Endometrium (tissue), 2 donors: ENCODE results near the gene ARL15.

Source experiments
- FAIRE-seq: peaks from 2 replicates; lab custom pipeline; 2012; peaks lifted over from hg19 to GRCh38; lab: Jason Lieb, UNC
- donor health status: control.
- donor health status: control.

Gene ARL15

DNA sequence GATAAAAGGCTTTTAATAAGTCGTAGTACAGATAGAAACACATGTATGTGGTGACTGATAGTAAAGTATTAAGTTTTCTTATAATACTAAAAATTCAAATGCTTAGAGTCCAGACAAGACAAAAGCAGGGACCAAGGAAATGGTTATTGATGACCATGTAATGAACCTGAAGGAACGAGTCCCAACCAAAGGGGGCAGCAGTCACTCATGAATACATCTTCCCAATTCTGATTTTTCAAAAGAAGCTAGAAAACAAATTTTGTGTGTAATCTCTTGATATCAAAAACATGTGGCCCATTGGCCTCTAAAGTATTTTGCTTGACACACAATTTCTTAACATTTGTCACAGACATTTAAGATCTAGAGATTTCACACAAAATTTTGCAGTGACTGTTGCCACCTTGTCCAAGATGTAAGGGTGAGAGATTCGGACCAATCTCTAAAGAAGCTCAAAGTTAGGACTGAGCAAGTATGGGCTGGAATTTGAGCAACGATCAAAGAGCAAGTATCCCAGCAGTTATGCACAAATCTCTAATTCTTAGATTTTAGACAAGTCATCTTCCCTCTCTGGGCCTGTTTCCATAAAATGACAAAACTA, 66.8 kb downstream of the ARL15 start:
- FAIRE-seq = no peak

DNA sequence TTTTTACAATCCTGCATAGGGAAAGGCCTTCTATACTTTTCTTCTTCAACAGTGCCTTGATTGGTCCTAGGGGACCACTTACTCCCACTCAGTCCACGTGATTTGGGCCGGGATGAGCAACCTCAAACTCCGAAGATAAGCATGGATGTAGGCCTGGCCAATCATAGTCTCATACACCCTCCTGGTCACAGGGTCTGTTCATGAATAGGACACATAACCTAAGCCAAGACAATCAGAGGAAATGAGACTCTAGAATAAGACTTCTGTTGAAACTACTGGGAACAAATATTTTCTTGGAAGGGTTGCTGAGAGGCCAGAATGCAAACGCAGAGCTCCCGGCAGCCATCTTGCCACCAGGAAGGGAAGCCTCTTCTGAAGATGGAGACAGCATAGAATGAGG, 68.1 kb downstream of the ARL15 start:
- FAIRE-seq = no peak

DNA sequence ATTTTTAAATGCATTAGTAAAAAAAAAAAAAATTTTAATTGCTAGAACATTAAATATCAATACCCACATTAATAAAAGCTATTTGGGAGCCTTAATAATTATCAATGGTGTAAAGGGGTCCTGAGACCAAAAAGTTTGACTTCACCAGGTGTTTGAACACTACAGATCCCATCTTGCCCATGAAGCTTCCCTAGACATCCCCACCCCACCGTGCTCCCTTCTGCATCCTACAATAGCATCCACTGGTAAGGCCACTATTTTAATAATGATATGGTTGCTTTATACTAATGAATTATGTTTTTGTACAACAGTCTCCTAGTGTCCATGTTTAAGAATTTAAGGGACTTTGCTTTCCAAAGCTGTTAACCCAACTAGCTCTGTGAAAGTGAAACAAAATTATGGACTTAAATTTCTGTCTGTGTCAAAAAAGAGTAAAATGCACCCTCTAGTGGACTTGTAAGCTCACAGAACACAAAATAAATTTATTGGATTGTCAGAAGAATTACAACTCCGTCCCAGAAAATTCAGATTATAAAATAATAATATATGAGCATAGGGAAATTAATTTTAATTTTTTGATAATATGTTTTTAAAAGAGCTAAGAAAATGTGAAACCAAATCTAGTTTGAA, 76.0 kb downstream of the ARL15 start:
- FAIRE-seq = peak; percentile 72

DNA sequence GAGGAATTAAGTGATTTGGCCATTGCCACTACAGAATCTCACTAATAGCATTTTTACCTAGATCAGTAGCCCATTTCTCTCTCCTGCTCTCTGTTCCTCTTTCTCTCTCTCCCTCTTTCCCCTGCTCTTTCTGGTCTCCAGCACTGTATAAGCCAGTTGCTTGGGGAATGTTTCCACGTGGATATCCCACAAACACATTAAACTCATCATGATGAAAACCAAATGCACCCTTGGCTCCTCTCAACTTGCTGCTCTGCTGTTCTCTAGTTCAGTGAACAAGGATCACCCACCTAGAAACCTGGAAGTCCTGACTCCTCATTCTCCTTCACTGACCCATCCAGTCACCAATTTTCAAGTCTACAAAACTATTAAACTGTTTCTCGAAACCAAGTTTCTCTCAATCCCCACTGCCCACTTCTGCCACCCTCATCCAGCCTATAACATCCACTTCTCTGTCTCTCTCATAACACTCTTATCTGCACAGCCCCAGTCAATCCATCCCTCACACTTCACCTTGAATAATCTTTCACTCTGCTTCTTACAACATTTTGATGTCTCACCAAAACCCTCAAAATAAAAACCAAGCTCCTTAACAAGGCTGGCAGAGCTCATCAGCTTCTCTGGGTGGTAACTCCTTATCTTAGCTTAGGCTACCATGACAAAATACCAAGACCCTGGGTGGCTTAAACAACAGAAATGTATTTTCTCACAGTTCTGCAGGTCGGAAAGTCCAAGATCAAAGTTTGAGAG, 79.3 kb downstream of the ARL15 start:
- no peak for FAIRE-seq

DNA sequence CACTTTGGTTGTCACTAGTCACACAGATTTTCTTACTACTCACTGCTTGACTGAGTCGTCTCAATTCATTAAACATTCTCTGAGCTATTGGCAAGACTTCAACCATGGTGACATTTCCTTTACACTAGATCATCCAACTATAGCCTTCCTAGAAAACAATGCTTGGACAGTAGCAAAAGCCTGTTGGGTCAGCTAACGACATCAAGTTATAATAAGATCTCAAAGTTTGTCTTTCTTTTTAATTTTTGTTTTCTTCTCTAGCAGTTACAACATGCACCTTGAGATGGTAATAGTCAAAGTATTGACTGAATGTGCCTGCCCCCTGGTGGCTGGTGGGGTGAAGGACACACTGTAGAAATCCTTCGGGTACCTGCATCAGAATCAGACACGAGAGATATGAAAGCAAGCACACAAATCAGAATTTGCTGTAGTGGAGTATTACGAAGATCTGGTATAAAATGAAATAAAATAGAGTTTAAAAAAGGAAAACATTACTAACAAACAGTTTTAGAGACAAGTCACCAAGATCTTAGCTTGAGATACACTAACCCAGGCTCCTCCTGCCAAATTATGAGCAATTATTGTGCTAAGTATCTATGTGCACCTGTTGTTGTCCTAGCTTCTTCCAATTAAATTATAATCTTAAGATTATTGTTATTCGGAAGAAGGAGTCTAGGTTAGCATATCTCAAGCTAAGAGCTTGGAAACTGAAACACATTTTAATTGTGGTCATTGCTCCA, 81.2 kb downstream of the ARL15 start:
- peak; percentile 39 for FAIRE-seq

DNA sequence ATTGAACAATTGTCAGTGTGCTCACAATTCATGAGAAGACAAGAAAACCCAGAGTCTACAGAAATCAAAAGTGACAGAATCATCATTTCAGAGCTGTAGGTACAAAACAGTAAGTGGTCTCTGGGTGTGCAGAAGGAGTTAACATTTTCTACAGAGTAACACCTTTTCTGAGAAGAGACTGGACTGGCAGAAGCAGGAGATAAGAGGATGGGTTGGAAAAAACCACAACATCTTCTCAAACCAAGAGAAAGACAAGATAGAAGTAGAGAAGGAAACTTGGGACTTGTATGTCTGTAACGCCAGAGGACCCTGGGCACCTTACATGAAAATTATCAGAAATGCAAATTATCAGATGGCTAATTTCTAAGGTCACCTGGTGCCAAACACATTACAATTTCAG, 82.6 kb downstream of the ARL15 start:
- FAIRE-seq = no peak

DNA sequence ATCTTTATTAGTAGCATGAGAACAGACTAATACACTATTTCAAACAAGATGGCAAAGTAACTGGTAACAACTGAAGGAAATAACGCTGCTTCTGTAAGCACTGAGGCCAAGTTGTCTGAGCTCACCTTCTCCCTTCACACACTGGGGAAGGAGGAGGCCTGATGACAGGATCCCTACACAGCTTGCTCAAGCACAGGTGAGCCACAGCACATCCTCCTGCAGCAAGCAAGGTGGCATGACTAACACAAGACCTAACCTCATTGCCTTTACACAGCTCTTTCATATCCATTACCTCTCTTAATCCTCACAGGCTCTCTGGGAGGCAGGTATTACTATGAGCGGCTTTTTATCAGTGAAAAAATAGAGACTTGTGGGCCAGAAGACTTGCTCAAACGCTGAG, 83.3 kb downstream of the ARL15 start:
- FAIRE-seq = no peak

DNA sequence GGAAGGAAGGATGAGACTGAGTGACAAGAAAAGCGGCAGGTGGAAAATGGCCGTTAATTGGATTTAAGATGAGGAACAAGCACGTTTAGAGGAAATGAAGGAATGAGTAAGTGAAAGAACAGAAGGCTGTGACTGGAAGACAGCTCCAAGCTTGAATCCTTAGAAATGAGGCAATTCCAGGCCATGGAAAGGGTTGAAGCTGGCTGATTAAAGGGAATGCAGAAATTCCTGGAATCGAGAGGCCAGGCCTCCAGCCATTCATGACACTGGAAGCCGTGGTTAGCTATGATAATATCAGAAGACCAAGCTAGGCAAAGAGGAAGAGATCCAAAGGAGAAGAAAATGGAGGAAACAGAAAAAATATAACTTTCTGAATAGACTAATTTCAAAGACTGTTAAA, 84.2 kb downstream of the ARL15 start:
- no peak for FAIRE-seq

DNA sequence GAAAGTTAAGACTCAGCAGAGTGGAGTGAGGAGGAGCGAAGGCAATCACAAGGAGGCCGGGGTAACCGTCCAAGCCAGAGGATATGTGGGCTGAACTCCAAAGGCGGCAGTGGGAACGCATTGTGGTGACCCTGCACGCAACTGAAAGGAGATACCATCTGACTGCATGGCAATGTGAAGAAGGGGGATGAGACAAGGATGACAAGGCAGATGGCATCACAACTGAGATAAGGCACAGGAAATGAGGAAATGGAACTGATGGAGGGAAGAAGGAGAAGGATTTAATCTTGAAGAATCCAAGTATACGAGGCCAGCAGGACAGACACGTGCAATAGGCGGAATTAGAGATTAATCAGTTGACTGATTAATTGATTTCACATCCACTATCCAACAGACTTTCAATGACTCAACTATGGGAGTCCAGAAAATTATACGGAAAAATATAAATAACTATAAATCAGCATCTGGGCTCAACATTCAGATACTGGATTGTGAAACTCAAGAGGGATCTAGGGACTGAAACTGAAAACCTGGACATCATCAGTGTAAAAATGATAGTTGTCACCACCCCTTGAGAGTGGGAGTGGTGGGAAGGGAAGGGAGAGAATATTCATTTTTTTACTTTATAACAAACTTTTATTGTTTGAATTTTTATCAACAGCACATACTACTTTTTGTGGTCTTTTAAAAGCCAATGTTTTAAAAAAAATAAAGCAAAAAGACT, 86.1 kb downstream of the ARL15 start:
- no peak for FAIRE-seq

DNA sequence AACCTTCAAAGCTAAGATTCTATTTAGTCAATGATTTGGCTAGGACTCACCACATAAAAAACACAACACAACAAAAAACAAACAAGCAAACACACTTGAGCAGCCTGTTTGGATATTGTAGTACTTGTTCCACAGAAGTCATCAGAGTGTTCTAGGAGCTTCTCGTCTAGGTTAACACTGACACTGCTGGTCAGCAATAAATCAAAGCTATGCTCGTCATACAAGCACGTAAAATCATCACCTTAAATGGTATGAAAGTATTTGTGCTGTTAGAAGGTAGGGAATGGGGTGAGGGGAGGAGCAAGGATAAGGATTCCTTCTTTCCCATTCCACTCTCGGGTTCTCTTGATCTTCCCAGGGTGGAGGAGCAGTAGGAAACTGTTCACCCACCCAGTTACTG, 88.0 kb downstream of the ARL15 start:
- FAIRE-seq = no peak

DNA sequence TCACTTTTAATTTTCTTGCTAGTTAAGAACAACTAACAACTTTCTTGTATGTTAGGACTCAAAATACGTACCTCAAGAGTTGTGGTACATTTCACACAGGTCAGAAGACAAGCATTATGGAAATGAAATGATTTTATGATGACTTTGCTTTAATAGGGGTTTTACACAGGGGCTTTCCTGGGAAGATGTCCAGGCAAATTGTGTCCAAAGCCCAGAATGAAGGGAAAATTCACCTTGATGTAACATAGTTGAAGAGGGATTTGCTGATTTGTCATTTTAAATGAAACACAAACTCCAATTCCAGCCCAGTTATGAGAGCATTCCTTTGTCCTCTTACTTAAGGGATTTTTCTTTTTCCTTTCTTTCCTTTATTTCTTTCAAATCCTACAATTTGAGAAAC, 89.2 kb downstream of the ARL15 start:
- no peak for FAIRE-seq

DNA sequence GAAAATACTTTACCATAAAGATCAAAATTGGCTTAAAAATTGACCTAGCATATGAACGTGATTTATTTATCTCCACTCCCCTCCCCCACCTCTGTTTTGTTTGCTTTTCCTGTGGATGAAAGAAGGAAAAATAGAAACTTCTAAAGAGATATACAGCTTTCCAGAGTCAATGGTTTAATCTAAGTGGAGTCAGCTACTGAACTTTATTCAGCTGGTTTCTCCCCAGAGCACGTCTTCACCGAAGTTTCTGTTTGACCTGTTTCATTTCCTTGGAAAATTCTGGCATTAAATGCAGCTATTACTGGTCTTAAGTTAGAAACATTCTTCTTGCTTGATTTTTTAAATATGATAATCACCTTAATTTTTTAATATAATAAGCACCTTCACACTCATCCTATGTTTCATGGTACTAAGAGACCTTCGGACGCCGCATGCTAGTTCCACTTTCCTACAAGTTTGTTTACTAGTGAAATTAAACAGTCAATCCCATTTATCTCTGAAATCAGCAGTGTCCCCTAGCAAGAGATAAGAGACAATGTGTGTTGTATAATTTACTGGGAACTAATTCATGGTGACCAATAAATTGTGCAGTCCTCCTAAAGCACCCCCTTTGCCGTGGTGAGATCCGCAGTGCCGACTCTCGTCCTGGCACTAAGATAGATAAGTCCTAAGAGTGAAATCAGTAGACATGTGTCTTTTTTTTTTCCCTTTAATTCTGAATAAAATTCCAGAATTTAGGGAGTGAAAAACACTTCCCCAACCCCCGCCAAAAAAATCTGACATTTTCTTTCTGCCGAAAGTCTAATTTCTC, 89.9 kb downstream of the ARL15 start:
- no peak for FAIRE-seq

DNA sequence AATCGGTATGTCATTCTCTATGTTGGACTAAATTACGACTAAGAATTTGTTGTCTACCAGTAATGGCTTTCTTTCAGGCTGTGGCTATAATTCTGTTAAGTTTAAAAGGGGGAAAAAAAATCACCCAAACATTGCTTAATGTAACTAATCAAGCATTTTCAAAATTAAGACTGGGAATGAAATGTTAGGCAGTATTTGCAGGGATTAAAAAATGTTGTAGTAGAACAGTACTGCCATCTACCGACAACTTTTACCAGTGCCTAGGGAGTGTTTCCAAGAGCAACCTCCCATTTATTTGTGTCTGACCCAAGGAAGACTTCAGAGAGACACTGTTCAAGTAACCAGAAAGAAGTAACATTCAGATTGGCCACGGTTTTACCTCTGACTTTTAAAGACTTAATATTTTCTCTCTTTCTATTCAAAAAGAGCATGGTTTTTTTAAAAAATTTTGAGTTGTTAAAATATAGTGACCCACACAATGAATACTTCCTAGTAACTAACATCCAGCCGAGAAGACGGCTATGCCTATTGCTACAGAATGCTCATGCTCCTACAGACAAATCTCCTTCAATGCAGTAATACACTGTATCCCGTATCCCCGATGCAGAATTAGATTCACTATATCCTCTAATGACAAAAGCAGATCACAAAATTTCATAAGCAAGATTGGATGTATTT, 92.4 kb downstream of the ARL15 start:
- FAIRE-seq = peak; percentile 86

DNA sequence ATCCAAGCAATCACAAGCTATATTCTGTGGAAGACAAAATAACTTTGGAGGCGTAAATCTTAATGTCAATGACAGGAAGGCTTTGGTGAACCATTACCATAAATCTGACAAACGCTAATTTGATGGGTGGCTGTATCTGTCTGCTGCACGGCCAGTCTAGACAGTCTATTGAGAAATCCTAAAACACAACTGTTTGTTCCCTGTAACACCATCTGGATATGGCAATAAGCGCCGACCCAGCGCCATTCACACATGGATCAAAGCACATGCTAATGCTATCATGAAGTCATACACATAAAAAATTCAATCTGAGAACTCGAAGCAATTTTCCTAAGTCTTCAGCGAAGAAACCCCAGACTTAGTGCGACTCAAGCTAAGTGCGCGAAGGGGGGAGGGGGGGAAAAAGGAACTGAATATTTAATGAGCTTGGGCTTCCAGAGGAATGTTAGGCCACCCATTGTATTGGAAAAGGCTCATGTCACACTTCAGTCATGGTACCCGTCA, 95.1 kb downstream of the ARL15 start:
- no peak for FAIRE-seq

DNA sequence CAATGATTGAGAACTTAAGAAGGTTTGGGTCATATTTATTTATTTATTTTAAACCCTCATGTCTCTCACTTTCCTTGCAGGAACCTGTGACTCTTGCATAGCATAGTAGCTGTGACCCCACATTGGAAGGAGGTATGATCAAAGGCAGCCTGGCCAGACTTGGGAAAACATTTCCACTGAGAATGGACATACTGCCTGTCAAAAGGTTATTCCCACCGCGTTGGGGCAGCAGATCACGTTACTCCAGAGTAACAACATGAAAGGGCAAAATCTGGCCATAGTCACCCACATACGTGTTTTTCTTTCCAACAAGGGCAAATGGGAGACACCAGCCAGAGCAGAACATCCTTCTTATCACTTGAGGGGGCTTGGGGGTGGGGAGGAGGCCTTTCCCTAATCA, 95.7 kb downstream of the ARL15 start:
- no peak for FAIRE-seq

DNA sequence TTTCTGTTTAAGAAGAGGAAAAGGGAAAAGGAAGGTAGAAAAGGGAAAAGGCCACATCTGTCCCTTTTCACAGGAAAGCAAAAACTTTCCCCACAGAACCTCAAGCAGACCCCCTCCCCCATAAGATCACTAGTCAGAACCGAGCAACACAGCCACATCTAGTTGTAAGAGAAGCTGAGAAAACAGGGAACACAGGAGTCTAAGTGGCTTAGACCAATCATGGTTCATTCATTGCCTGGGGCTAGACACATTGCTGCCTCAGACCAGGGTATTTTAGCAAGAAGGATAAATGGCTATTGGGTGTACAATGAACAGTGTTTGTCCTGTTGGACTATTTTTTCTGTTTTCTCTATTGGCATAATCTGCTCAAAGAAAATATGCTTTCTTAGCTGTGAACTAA, 98.0 kb downstream of the ARL15 start:
- FAIRE-seq = no peak

DNA sequence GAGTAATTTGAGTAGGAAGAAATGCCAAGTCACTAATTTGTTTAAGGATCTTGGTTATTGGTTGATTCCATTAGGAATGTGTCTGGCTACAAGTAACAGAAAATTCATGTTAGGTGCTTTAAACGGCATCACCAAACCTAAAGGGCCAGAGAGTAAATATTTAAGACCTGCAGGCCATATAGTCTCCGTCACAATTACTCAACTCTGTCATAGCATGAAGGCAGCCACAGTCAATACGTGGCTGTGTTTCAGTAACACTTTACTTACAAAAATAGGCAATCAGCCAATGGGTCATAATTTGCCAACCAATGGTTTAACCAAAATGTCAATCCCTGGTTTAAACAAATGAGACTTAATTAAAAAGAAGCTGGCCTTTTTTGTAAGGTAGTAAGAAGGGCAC, 98.5 kb downstream of the ARL15 start:
- FAIRE-seq = no peak

DNA sequence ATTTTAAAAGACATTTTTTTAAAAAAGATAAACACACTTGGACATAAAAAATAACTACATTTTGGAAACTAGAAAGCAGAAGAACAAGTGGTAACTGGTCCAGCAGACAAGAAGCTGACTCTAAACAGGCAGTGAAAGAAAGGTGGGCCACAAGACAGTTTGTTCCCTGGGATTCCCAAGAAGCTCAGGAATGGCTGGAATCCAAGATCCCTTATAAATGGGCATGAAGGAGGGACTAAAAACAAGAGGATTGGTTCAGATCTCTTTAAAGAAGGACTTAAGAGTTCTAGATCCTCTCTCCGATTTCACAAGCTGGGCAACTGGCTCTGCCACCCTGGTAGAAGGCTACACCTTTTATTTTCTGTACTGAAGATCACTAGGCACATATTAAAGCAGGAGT, 102.8 kb downstream of the ARL15 start:
- no peak for FAIRE-seq

DNA sequence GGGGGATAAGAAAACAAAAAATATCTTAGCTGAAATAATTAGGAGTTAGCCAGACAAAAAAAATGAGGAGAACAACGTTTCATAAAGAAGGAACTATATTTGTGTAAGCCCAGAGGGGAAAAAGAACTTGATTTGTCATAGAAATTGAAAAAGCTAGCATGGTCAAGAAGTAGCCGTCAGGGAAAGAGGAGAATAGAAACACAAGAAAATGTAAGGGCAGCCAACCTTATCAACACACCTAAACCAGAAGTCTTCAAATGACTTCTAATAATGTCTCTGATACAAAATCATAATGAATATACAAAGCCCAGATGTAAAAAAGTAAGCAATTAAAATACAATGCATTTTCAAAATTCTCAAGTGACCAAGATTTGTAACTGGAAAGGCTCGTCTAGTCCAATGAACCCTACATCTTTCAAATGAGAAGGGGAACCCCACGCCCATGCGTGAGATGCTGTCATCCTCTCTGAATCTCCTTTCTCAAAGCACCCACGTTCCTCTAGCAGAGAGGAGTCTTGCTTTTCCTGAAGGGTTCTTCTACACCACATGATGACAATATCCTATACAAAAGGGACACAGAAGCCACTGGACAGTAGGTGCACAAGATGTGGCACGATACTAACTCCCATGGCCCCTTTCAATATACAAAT, 103.7 kb downstream of the ARL15 start:
- no peak for FAIRE-seq

DNA sequence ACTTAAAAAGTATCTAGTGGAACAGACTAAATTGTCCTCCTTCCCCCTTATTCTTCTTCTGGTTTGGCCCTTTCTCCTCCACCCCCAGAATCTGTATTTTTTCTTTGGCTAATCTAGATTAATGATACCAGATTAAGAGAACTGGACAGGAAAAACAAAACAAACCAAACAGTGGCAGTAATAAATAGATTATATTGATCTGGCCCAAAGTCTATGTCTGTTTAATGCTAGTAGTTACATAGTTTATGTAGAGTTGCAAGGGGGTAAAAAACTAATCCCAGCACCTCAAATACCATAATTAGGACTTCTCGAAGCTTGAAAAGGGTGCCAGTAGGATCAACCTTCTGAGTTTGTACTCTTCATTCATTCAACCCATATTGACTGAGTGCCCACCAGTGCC, 104.5 kb downstream of the ARL15 start:
- no peak for FAIRE-seq
